Effector CD8-positive, alpha-beta T cell (primary cell): ENCODE results near the gene BLTP3B.
"Not testable (repeated sequence)": the region's sequence is repeated elsewhere in the genome, so short reads cannot be mapped to it uniquely, and the experiment has no call there.

Experiments used
- DNase-seq: peaks from one replicate; lab custom pipeline; 2025; lab: John Stamatoyannopoulos, UW
- total RNA-seq, 4 experiments: gene quantifications; one replicate each; lab custom pipeline; 2026; lab: John Stamatoyannopoulos, UW

Gene BLTP3B, protein sequence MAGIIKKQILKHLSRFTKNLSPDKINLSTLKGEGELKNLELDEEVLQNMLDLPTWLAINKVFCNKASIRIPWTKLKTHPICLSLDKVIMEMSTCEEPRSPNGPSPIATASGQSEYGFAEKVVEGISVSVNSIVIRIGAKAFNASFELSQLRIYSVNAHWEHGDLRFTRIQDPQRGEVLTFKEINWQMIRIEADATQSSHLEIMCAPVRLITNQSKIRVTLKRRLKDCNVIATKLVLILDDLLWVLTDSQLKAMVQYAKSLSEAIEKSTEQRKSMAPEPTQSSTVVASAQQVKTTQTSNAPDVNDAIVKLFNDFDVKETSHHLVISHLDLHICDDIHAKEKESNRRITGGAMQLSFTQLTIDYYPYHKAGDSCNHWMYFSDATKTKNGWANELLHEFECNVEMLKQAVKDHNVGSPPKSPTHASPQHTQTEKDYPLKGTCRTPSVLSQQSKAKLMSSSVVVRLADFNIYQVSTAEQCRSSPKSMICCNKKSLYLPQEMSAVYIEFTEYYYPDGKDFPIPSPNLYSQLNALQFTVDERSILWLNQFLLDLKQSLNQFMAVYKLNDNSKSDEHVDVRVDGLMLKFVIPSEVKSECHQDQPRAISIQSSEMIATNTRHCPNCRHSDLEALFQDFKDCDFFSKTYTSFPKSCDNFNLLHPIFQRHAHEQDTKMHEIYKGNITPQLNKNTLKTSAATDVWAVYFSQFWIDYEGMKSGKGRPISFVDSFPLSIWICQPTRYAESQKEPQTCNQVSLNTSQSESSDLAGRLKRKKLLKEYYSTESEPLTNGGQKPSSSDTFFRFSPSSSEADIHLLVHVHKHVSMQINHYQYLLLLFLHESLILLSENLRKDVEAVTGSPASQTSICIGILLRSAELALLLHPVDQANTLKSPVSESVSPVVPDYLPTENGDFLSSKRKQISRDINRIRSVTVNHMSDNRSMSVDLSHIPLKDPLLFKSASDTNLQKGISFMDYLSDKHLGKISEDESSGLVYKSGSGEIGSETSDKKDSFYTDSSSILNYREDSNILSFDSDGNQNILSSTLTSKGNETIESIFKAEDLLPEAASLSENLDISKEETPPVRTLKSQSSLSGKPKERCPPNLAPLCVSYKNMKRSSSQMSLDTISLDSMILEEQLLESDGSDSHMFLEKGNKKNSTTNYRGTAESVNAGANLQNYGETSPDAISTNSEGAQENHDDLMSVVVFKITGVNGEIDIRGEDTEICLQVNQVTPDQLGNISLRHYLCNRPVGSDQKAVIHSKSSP (N-terminal part only)
- 55.6 to 128 (median 99.7) reads per million in 4 experiments for total RNA-seq

- peak; percentile 83 for DNase-seq
Observed at GRCh38 chr12:100142851-100143559, at the start of gene BLTP3B. Gene BLTP3B (minus strand): TSS chr12:100142874. CDS start chr12:100142635, 239 bp downstream.

DNA sequence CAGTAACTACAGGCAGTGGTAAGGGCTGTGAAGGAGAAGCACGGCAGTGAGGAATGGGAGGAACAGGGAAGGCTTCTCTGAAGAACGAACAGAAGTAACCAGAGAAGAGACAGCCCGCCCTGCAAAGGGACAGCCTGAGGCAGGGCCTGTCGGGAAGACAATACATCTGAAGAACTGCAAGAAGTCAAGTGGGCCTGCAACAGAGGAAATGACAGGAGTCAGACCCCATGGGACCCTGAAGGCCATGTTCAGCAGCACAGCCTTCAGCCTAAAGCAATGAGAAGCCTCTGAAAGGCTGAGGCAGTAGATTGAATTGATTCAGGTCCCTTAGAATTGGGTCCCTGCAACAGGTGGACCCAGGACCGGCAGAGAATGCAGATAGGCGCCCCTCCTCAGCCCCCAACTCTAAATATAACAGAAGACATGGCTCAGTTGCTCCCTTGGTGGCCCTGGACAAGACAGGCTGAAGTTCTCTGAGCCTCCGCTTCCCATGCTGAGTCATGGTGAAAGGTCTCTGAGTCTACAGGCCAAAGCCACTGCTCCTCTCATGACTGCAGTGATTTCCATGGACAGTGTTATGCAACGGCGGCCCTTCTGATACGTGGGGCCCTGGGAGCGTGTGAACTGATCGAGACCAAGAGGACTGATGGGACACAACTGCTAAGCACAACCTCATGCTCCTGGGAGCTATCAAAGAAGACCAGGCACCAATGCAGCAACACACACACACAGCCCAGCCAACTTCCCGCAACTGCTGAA lies 47.1 kb upstream of the BLTP3B start:
- DNase-seq: no peak

DNA sequence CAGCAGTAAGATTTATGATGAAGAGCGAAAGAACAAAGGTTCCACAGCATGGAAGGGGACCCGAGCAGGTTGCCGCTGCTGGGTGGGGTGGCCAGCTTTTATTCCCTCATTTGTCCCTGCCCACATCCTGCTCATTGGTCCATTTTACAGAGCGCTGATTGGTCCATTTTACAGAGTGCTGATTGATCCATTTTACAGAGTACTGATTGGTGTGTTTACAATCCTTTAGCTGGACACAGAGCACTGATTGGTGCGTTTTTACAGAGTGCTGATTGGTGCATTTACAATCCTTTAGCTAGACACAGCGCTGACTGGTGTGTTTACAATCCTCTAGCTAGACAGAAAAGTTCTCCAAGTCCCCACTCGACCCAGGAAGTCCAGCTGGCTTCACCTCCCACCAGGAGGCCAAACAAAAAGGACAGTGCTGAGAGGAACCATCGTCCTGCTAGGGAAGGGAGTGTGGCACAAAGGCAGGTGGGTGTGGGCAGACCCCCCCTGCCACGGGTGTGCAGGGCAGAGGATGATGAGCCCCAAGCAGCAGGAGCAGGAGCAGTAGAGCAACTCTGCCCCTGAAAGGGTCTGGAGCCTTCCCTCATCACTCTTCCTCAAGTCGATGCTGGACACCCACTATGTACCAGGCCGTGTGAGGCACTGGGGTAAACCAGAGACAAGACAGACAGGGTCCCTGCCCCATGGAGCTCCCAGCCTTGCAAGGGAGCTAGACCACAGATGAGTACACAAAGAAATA lies 46.4 kb upstream of the BLTP3B start:
- DNase-seq: not testable (repeated sequence)

GRCh38 chr12:100187857-100188519 lies 45.3 kb upstream of the BLTP3B start:
- no peak for DNase-seq

DNA sequence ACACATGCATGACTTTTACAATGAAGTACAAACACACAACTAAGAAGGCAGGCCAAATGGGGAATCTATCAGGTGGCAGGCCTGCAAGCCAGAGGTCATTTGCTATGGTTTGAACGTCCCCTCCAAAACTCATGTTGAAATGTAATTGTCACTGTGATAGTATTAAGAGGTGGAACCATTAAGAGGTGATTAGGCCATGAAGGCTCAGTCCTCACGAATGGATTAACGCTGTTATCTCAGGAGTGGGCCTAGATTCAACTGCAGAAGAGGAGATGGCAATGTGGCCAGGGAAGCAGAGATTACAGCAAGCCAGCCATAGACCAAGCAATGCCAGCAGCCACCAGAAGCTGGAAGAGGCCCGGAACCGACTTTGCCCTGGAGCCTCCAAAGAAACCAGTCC lies 44.4 kb upstream of the BLTP3B start:
- no peak for DNase-seq

GRCh38 chr12:100186071-100186470 lies 43.4 kb upstream of the BLTP3B start:
- DNase-seq: no peak

GRCh38 chr12:100185361-100185894 lies 42.8 kb upstream of the BLTP3B start:
- DNase-seq: no peak

DNA sequence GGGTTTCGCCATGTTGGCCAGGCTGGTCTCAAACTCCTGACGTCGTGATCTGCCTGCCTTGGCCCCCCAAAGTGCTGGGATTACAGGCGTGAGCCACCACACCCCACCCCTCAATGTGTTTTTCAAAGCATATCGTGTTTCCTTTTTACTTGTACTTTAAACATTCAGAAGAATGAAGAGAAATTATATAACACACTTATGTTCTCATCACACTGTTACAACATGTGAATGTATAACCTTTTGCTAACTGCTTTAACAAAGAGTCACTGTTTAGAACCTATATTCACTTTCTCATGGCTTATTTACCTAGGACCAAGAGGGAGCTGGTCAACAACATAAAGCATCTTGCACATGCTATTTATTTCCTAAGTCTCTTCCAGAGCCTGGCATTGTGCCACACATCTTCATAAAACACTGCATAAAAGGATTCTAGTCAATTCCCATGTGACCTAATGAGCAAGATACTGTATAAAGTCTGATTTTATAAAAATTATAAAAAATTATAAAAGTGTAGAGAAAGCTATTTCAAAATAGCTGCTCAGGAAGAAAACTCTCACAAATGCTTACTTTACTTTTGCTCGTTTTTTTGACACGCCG lies 42.0 kb upstream of the BLTP3B start:
- DNase-seq: no peak

GRCh38 chr12:100179252-100179651 lies 36.6 kb upstream of the BLTP3B start:
- no peak for DNase-seq

GRCh38 chr12:100176493-100176892 lies 33.8 kb upstream of the BLTP3B start:
- DNase-seq: not testable (repeated sequence)

GRCh38 chr12:100174495-100174894 lies 31.8 kb upstream of the BLTP3B start:
- no peak for DNase-seq

GRCh38 chr12:100173111-100173510 lies 30.4 kb upstream of the BLTP3B start:
- no peak for DNase-seq

- DNase-seq: no peak
Observed at GRCh38 chr12:100171248-100171647, 28.6 kb upstream of the BLTP3B start.

DNA sequence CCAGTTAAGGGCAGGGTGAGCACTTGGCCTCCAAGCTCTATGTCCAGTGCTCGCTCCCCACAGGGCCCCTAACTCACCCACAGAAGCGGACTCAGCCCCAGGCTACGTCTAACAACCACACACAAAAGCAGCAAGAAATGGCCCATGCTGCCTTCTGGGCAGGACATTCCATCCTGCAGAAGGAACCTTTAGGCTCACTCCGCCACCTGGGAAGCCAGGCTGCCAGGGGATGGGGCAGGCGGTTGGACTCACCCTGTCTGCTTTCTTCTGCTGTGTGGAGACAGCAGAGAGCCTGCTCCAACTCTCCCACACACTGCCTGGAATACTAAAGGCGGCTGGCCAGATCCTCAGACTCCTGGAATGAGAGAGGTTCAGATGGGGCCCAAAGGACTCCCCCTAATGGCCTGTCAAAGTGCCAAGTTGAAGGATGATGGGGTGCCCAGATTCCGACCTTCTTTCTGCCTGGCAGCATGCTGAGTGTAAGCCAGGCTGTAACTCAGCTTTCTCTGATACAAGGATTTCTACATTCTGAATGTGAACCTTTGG lies 27.7 kb upstream of the BLTP3B start:
- DNase-seq: no peak

DNA sequence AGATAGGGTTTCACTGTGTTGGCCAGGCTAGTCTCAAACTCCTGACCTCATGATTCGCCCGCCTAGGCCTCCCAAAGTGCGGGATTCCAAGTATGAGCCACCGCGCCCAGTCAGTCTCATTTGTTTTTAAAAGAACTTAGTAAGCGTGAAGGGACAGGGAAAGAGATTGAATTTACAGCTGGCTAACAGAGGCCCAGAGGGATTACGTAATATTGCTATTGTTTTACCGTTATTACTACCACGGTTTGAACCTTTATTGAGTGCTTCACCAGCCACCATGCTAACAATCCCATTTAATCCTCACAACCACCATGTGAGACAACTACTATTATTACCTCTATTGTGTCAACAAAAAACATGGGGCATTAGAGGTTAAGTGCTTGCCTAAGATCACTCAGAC lies 26.7 kb upstream of the BLTP3B start:
- no peak for DNase-seq

- DNase-seq: no peak
Observed at GRCh38 chr12:100168562-100168961, 25.9 kb upstream of the BLTP3B start.

DNA sequence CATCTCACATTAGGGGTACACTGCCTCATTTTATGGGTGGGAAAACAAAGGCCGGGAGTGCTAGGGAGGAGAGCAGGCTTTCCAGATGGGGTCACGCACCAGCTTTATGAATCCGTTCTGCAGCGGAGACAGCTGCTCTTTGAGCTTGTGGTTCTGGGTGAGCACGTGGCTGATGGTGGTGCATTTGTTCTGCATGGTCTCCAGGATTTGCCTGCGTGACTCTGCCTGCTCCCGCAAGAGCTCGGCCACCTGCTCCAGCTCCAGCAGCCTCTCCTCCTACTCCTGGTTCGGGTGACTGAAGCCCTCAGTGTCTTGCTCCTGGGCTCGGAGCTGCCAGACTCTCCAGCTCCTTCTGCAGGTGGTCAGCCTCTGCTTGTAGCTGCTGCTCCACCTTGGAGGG lies 23.6 kb upstream of the BLTP3B start:
- no peak for DNase-seq

- no peak for DNase-seq
Observed at GRCh38 chr12:100165356-100165755, 22.7 kb upstream of the BLTP3B start.
